Calu3 (cell line): ENCODE measurements around the gene HSD17B8. TPM values are rescaled to one million over a fixed set of nuclear protein-coding genes. Genes with fewer than 3 reads are reported as not detected.

Experiments used
- BruUV-seq: library from RNA; stranded (reverse); fragments of 400-500 nt; replicated peaks from 2 replicates; lab custom pipeline; 2021; lab: Mats Ljungman, UMichigan
- CTCF ChIA-PET: fragments of 300-600 bp; sonication (Branson Sonifier 250); formaldehyde crosslinking; loops from one replicate; lab custom pipeline; 2022; ENCODE audit warnings: antibody characterized with exemption; lab: Charles Lee
- DNase-seq: peaks from one replicate; pipeline ENCODE4 v3.0.0; 2022
- H3K27ac Mint-ChIP-seq: one replicate; pipeline ENCODE4 v1.8.0; 2022; ENCODE audit warnings: mixed read lengths; ENCODE audit not compliant: unreplicated experiment
- H3K27me3 Mint-ChIP-seq: one replicate; pipeline ENCODE4 v1.8.0; 2022; ENCODE audit warnings: mixed read lengths; ENCODE audit not compliant: unreplicated experiment
- H3K36me3 Mint-ChIP-seq: one replicate; pipeline ENCODE4 v1.8.0; 2022; ENCODE audit warnings: mild to moderate bottlenecking, moderate library complexity, mixed read lengths; ENCODE audit not compliant: insufficient read depth, unreplicated experiment
- H3K4me1 Mint-ChIP-seq: one replicate; pipeline ENCODE4 v1.8.0; 2022; ENCODE audit warnings: mild to moderate bottlenecking, low read depth, mixed read lengths; ENCODE audit not compliant: unreplicated experiment
- H3K4me3 Mint-ChIP-seq: one replicate; pipeline ENCODE4 v1.8.0; 2022; ENCODE audit warnings: mild to moderate bottlenecking, low read depth, moderate library complexity, mixed read lengths; ENCODE audit not compliant: unreplicated experiment
- H3K9me3 Mint-ChIP-seq: one replicate; pipeline ENCODE4 v1.8.0; 2022; ENCODE audit warnings: low read depth, mixed read lengths; ENCODE audit not compliant: unreplicated experiment
- CTCF ChIP-seq: fragments of 200-600 bp; IDR thresholded peaks from one replicate; pipeline ENCODE4 v1.8.0; 2022; ENCODE audit warnings: antibody characterized with exemption; ENCODE audit not compliant: unreplicated experiment
- intact Hi-C: fragments of 100-400 bp; cut with micrococcal nuclease; formaldehyde crosslinking; loops from one replicate; pipeline ENCODE4 v1.10.0; 2022; ENCODE audit not compliant: unreplicated experiment
- total RNA-seq: library from RNA; stranded (reverse); gene quantifications from 2 replicates; pipeline ENCODE4 v1.2.3, GENCODE V29; 2022

Gene HSD17B8
- total RNA-seq, 1 experiment from 2014 or later = 41.7 TPM

GRCh38 chr6:33201935-33202334, 2.5 kb upstream of the HSD17B8 start:
- Mint-ChIP-seq H3K27me3 (no peaks in the 10 kb centered on the region), H3K9me3 (no peaks in the 10 kb centered on the region), H3K4me3 (peak overlapping the region; percentile 97), H3K27ac (peak overlapping the region; percentile 97), H3K4me1 (peaks cover 74% of the 10 kb centered on the region), H3K36me3 (peaks cover 95% of the 10 kb centered on the region)
- no peak for TF ChIP-seq CTCF
- no TSS peak for BruUV-seq
- intact Hi-C loops = no loop called here
- CTCF ChIA-PET = interaction anchor here (1.0 kb wide), 1 partner anchor 46 kb away, joined by 3 read pairs; no protein-coding TSS in a partner anchor
- no peak for DNase-seq

GRCh38 chr6:33202799-33203198, 1.7 kb upstream of the HSD17B8 start:
- no peak for DNase-seq
- H3K36me3 Mint-ChIP-seq = peaks cover 92% of the 10 kb centered on the region
- CTCF ChIA-PET = no interaction called here
- no peaks in the 10 kb centered on the region for H3K9me3 Mint-ChIP-seq
- H3K4me3 Mint-ChIP-seq = peak overlapping the region; percentile 97
- peaks cover 66% of the 10 kb centered on the region for H3K4me1 Mint-ChIP-seq
- no peak for TF ChIP-seq CTCF
- peak overlapping the region; percentile 48 for H3K27ac Mint-ChIP-seq
- intact Hi-C loops = no loop called here
- no peaks in the 10 kb centered on the region for H3K27me3 Mint-ChIP-seq
- BruUV-seq = no TSS peak

DNA sequence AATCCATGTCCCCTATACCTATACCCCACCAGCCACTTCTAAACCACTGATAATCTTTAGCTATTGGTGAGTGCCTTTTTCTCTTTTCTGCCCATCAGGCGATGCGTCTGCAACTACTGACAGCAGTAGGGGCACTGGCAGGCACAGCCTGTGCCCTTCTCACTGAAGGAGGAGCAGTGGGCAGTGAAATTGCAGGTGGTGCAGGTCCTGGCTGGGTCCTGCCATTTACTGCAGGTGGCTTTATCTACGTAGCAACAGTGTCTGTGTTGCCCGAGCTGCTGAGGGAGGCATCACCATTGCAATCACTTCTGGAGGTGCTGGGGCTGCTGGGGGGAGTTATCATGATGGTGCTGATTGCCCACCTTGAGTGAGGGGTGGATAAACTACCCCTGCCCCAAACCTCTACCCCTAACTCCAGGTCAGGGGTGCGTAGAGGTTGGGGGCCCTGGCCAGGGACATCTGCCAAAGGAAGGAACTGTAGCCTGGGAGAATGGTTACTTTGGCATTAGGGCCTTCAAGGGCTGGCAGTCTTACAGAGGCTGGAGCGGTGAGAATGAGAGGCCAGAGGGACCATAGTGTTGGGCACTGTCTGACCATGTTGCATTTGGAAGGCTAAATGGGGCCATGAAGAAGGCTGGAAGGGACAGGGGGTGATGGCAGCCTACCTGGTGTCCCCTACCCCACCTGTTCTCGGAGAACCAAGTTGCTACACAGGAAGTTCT, 851 bp upstream of the HSD17B8 start:
- H3K36me3 Mint-ChIP-seq = peaks cover 92% of the 10 kb centered on the region
- no peak for DNase-seq
- no peaks in the 10 kb centered on the region for H3K27me3 Mint-ChIP-seq
- CTCF ChIA-PET = no interaction called here
- H3K4me1 Mint-ChIP-seq = peaks cover 59% of the 10 kb centered on the region
- no peak for TF ChIP-seq CTCF
- peak overlapping the region; percentile 97 for H3K4me3 Mint-ChIP-seq
- intact Hi-C loops = no loop called here
- no peaks in the 10 kb centered on the region for H3K9me3 Mint-ChIP-seq
- peak overlapping the region; percentile 48 for H3K27ac Mint-ChIP-seq
- no TSS peak for BruUV-seq

GRCh38 chr6:33204165-33204414, 365 bp upstream of the HSD17B8 start:
- no peaks in the 10 kb centered on the region for H3K27me3 Mint-ChIP-seq
- no peak for DNase-seq
- H3K36me3 Mint-ChIP-seq = peaks cover 92% of the 10 kb centered on the region
- intact Hi-C loops = no loop called here
- CTCF ChIA-PET = interaction anchor here (0.6 to 1.5 kb wide), 3 partner anchors 170 to 251 kb away, joined by 3 read pairs; partner anchors contain the start of gene HLA-DMA
- peak overlapping the region; percentile 97 for H3K4me3 Mint-ChIP-seq
- no TSS peak for BruUV-seq
- peak overlapping the region; percentile 48 for H3K27ac Mint-ChIP-seq
- peaks cover 59% of the 10 kb centered on the region for H3K4me1 Mint-ChIP-seq
- no peak for TF ChIP-seq CTCF
- no peaks in the 10 kb centered on the region for H3K9me3 Mint-ChIP-seq
